Measurements from ENCODE around the gene TMEM164.
A peak's percentile ranks its signal among the peaks of the same experiment; 100 is the strongest.

Gene TMEM164

GRCh38 chrX:110167952-110168451 lies 165.1 kb downstream of the TMEM164 start:
- peak; percentile 15 for DNase-seq (ENCODE audit: low read depth)

GRCh38 chrX:110168585-110168984 lies 165.7 kb downstream of the TMEM164 start:
- no peak for DNase-seq (ENCODE audit: low read depth)

- no peak for DNase-seq (ENCODE audit: low read depth)
Measured at GRCh38 chrX:110170029-110170428, 167.1 kb downstream of the TMEM164 start.

- DNase-seq (ENCODE audit: low read depth) = no peak
Measured at GRCh38 chrX:110171442-110171841, 168.5 kb downstream of the TMEM164 start.

GRCh38 chrX:110172215-110172614 lies 169.3 kb downstream of the TMEM164 start:
- DNase-seq (ENCODE audit: low read depth) = no peak

- no peak for DNase-seq (ENCODE audit: low read depth)
Measured at GRCh38 chrX:110173192-110174175, 170.6 kb downstream of the TMEM164 start.

GRCh38 chrX:110175146-110175545 lies 172.2 kb downstream of the TMEM164 start:
- no peak for DNase-seq (ENCODE audit: low read depth)

GRCh38 chrX:110175696-110176095 lies 172.8 kb downstream of the TMEM164 start:
- no peak for DNase-seq (ENCODE audit: low read depth)

- no peak for DNase-seq (ENCODE audit: low read depth)
Measured at GRCh38 chrX:110178179-110178865, 175.4 kb downstream of the TMEM164 start.

- DNase-seq (ENCODE audit: low read depth) = no peak
Measured at GRCh38 chrX:110180176-110180927, 177.4 kb downstream of the TMEM164 start.

- DNase-seq (ENCODE audit: low read depth) = no peak
Measured at GRCh38 chrX:110180928-110181310, 178.0 kb downstream of the TMEM164 start.

- DNase-seq (ENCODE audit: low read depth) = no peak
Measured at GRCh38 chrX:110181459-110182137, 178.7 kb downstream of the TMEM164 start.

GRCh38 chrX:110182362-110182761 lies 179.4 kb downstream of the TMEM164 start:
- DNase-seq (ENCODE audit: low read depth) = no peak

- no peak for DNase-seq (ENCODE audit: low read depth)
Measured at GRCh38 chrX:110182865-110183264, 180.0 kb downstream of the TMEM164 start.

- no peak for DNase-seq (ENCODE audit: low read depth)
Measured at GRCh38 chrX:110183314-110183713, 180.4 kb downstream of the TMEM164 start.

GRCh38 chrX:110188701-110189558 lies 186.0 kb downstream of the TMEM164 start:
- no peak for DNase-seq (ENCODE audit: low read depth)

- DNase-seq (ENCODE audit: low read depth) = no peak
Measured at GRCh38 chrX:110192516-110192915, 189.6 kb downstream of the TMEM164 start.

- no peak for DNase-seq (ENCODE audit: low read depth)
Measured at GRCh38 chrX:110194977-110195376, 192.1 kb downstream of the TMEM164 start.

GRCh38 chrX:110201799-110202198 lies 198.9 kb downstream of the TMEM164 start:
- DNase-seq (ENCODE audit: low read depth) = no peak

- DNase-seq (ENCODE audit: low read depth) = no peak
Measured at GRCh38 chrX:110204986-110205385, 202.1 kb downstream of the TMEM164 start.

- DNase-seq (ENCODE audit: low read depth) = no peak
Measured at GRCh38 chrX:110208092-110208491, 205.2 kb downstream of the TMEM164 start.
